ENCODE results near the gene EPHA7. TPM values are rescaled to one million over a fixed set of nuclear protein-coding genes. Genes with fewer than 3 reads are reported as not detected.
A peak's percentile ranks its signal among the peaks of the same experiment; 100 is the strongest.

The EPHA7 gene
- total RNA-seq, 2 experiments from 2014 or later, result not detected

DNA sequence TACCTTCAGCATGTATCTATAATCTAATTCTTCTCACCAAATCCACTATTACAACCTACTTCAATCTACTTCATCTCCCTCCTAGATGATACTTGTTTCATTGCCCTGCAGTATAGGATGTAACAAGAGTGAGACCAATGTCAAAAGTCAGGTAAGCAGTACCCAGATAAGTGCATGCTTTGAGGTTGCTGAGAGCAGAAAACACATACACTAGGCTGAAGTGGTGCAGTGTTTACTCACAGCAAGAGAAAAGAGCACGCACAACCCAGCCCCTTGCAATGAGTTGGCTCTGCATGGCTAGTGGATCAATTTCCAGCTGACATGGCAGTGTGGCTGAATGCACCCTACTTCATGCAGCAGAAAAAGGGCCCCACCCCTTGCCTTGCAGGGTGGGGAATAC is 199.9 kb downstream of the EPHA7 start:
- no peaks in the 10 kb centered on the region for H3K79me2 ChIP-seq (ENCODE audit: insufficient read depth, low read depth, low read length)
- no peaks in the 10 kb centered on the region for H3K9me3 ChIP-seq (ENCODE audit: low read length)
- no peak overlapping the region for H3K4me2 ChIP-seq (ENCODE audit: low read length)
- no peaks in the 10 kb centered on the region for H3K9me2 ChIP-seq (ENCODE audit: insufficient read depth, low read length)
- TF ChIP-seq EZH2phosphoT487 (IDR thresholded peaks at IDR 0.05; ENCODE audit: borderline replicate concordance, low read depth, low read length), result no peak
- TF ChIP-seq, protein P1, sequence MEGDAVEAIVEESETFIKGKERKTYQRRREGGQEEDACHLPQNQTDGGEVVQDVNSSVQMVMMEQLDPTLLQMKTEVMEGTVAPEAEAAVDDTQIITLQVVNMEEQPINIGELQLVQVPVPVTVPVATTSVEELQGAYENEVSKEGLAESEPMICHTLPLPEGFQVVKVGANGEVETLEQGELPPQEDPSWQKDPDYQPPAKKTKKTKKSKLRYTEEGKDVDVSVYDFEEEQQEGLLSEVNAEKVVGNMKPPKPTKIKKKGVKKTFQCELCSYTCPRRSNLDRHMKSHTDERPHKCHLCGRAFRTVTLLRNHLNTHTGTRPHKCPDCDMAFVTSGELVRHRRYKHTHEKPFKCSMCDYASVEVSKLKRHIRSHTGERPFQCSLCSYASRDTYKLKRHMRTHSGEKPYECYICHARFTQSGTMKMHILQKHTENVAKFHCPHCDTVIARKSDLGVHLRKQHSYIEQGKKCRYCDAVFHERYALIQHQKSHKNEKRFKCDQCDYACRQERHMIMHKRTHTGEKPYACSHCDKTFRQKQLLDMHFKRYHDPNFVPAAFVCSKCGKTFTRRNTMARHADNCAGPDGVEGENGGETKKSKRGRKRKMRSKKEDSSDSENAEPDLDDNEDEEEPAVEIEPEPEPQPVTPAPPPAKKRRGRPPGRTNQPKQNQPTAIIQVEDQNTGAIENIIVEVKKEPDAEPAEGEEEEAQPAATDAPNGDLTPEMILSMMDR (conservative IDR thresholded peaks at IDR 0.05; ENCODE audit: low read length), result no peak
- H2AFZ ChIP-seq (ENCODE audit: low read length), result no peak overlapping the region
- H3K4me1 ChIP-seq (ENCODE audit: insufficient read depth, low read length, poor library complexity, severe bottlenecking), result no peaks in the 10 kb centered on the region
- no peaks in the 10 kb centered on the region for H3K36me3 ChIP-seq (ENCODE audit: insufficient read depth, low read length)
- ChIA-PET CTCF (ENCODE audit: unreplicated experiment) (no interaction called here), POLR2A (no interaction called here)
- BruUV-seq (replicated peaks), result no TSS peak
- intact Hi-C loops (cut with micrococcal nuclease; ENCODE audit: unreplicated experiment), result no loop called here
- H3K4me3 ChIP-seq (ENCODE audit: low read depth, low read length, poor library complexity, severe bottlenecking), result no peak overlapping the region
- H3K27ac ChIP-seq (ENCODE audit: low read depth, low read length, poor library complexity, severe bottlenecking), result no peak overlapping the region
- H4K20me1 ChIP-seq (ENCODE audit: insufficient read depth, low read length), result no peaks in the 10 kb centered on the region
- no peak for DNase-seq (ENCODE audit: low spot score)

DNA sequence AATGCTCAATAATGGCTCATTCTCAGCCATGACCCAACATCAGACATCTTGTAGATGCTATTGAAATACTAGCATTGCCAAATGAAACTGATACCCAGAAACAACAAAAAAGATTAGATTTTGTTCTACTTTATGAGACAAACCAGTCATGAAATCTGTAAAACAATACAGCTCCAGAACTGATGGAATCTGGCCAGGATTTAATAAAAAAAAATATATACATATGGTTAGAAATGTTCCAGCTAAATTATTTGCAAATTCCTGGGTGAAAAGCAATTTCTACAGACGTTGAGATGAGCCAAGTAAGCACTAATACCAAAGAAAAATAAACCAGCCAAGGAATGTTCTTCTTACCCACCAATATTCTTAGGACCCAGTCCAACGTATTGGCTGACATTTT is 201.3 kb downstream of the EPHA7 start:
- H3K27ac ChIP-seq (ENCODE audit: low read depth, low read length, poor library complexity, severe bottlenecking), result no peak overlapping the region
- no peak overlapping the region for H3K4me3 ChIP-seq (ENCODE audit: low read depth, low read length, poor library complexity, severe bottlenecking)
- no peak overlapping the region for H3K4me2 ChIP-seq (ENCODE audit: low read length)
- POLR2A ChIA-PET, result interaction anchor here (0.6 to 1.0 kb wide), 3 partner anchors 35 to 51 kb away, joined by 3 read pairs; no protein-coding TSS in a partner anchor
- DNase-seq (ENCODE audit: low spot score), result no peak
- no peaks in the 10 kb centered on the region for H4K20me1 ChIP-seq (ENCODE audit: insufficient read depth, low read length)
- CTCF ChIA-PET (ENCODE audit: unreplicated experiment), result no interaction called here
- TF ChIP-seq, protein P1 (conservative IDR thresholded peaks at IDR 0.05; ENCODE audit: low read length), result no peak
- TF ChIP-seq EZH2phosphoT487 (IDR thresholded peaks at IDR 0.05; ENCODE audit: borderline replicate concordance, low read depth, low read length), result no peak
- no peaks in the 10 kb centered on the region for H3K79me2 ChIP-seq (ENCODE audit: insufficient read depth, low read depth, low read length)
- intact Hi-C loops (cut with micrococcal nuclease; ENCODE audit: unreplicated experiment), result no loop called here
- no peak overlapping the region for H2AFZ ChIP-seq (ENCODE audit: low read length)
- no TSS peak for BruUV-seq (replicated peaks)
- no peaks in the 10 kb centered on the region for H3K9me2 ChIP-seq (ENCODE audit: insufficient read depth, low read length)
- no peaks in the 10 kb centered on the region for H3K9me3 ChIP-seq (ENCODE audit: low read length)
- H3K36me3 ChIP-seq (ENCODE audit: insufficient read depth, low read length), result no peaks in the 10 kb centered on the region
- H3K4me1 ChIP-seq (ENCODE audit: insufficient read depth, low read length, poor library complexity, severe bottlenecking), result no peaks in the 10 kb centered on the region

DNA sequence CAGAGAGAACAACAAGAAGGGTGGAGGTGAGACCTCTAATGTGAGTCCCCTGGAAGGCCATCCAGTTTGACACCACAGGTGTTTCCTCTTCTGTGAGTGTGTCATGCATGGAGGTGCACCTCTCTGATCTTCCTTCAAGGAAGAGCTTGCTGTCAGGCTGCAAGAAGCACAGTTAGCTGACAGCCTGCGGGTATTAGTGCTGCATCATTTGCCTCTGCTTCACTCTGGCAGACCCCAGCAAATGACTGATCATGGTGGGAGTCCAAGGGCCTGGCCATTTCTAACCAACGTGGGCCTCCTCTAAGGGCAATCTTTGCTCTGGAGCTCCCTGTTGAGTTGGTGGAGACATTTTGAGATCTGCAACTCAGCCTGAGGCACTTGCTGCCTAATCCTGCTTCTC is 206.3 kb downstream of the EPHA7 start:
- intact Hi-C loops (cut with micrococcal nuclease; ENCODE audit: unreplicated experiment), result no loop called here
- Histone ChIP-seq H3K79me2 (ENCODE audit: insufficient read depth, low read depth, low read length) (no peaks in the 10 kb centered on the region), H3K4me2 (ENCODE audit: low read length) (no peak overlapping the region), H3K36me3 (ENCODE audit: insufficient read depth, low read length) (no peaks in the 10 kb centered on the region), H3K9me3 (ENCODE audit: low read length) (no peaks in the 10 kb centered on the region), H3K9me2 (ENCODE audit: insufficient read depth, low read length) (no peaks in the 10 kb centered on the region), H3K4me3 (ENCODE audit: low read depth, low read length, poor library complexity, severe bottlenecking) (no peak overlapping the region), H4K20me1 (ENCODE audit: insufficient read depth, low read length) (no peaks in the 10 kb centered on the region), H3K27ac (ENCODE audit: low read depth, low read length, poor library complexity, severe bottlenecking) (no peak overlapping the region), H3K4me1 (ENCODE audit: insufficient read depth, low read length, poor library complexity, severe bottlenecking) (no peaks in the 10 kb centered on the region), H2AFZ (ENCODE audit: low read length) (no peak overlapping the region)
- POLR2A ChIA-PET, result interaction anchor here (0.8 kb wide), 1 partner anchor 70 kb away, joined by 3 read pairs; no protein-coding TSS in a partner anchor
- no TSS peak for BruUV-seq (replicated peaks)
- TF ChIP-seq, protein P1 (conservative IDR thresholded peaks at IDR 0.05; ENCODE audit: low read length), result no peak
- no peak for TF ChIP-seq EZH2phosphoT487 (IDR thresholded peaks at IDR 0.05; ENCODE audit: borderline replicate concordance, low read depth, low read length)
- peak; percentile 14 for DNase-seq (ENCODE audit: low spot score)
- CTCF ChIA-PET (ENCODE audit: unreplicated experiment), result no interaction called here

Measured in OCI-LY7 (cell line).